GM12872 (cell line): ENCODE results near the gene C1orf53.

Experiments
- TF ChIP-seq, protein P1 (sequence below): IDR thresholded peaks from 3 replicates; pipeline ENCODE4 v1.5.1; 2011; ENCODE audit warnings: low read depth, mild to moderate bottlenecking, low read length, moderate library complexity; ENCODE audit not compliant: insufficient read depth

The C1orf53 gene

GRCh38 chr1:197920067-197920396 is 17.6 kb downstream of the C1orf53 start:
- TF ChIP-seq, protein P1, sequence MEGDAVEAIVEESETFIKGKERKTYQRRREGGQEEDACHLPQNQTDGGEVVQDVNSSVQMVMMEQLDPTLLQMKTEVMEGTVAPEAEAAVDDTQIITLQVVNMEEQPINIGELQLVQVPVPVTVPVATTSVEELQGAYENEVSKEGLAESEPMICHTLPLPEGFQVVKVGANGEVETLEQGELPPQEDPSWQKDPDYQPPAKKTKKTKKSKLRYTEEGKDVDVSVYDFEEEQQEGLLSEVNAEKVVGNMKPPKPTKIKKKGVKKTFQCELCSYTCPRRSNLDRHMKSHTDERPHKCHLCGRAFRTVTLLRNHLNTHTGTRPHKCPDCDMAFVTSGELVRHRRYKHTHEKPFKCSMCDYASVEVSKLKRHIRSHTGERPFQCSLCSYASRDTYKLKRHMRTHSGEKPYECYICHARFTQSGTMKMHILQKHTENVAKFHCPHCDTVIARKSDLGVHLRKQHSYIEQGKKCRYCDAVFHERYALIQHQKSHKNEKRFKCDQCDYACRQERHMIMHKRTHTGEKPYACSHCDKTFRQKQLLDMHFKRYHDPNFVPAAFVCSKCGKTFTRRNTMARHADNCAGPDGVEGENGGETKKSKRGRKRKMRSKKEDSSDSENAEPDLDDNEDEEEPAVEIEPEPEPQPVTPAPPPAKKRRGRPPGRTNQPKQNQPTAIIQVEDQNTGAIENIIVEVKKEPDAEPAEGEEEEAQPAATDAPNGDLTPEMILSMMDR = no peak

- TF ChIP-seq, protein P1 = no peak
Measured at GRCh38 chr1:197920414-197921117, 18.1 kb downstream of the C1orf53 start.

DNA sequence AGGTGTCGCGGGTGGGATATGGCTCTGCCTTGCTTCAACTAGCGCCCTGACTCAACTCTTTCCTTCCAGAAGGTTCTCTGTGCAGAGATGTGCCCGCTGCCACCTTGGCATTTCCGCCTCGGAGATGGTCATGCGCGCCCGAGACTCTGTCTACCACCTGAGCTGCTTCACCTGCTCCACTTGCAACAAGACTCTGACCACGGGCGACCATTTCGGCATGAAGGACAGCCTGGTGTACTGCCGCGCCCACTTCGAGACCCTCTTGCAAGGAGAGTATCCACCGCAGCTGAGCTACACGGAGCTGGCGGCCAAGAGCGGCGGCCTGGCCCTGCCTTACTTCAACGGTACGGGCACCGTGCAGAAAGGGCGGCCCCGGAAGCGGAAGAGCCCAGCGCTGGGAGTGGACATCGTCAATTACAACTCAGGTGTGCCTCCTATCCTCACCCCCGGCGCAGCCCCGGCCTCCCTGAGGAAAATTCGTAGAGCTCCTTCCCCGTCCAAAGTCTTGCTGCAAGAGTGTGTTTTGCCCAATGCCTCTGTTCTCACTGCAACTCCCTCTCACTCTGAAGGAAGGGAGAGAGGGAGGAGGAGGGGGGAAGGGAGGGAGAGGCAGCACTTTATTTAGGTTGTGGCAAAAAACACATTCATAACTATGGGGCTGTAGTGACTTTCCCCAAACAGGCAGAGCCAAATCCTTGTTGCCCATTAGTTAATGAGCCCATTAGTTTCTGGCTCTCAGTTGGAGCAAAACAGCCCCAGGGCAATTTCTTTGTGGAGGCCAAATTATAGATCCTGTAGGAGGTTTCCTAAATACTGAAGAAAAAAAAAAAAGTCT is 19.0 kb downstream of the C1orf53 start:
- TF ChIP-seq, protein P1 = no peak

DNA sequence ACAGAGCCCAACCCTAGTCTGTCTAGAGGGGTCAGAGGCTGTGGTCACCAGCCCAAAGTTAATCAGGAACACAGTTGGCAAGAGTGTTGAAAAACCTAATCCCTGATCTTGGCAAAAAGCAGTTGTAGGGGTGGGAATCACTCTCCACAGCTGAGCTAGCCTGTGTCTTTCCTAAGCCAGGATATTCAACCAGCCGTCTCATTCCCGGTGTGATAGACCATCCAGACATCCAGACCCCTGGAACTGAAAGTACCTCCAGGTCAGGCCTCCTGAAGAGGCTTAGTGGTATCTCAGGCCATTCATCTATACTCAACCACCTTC is 19.6 kb downstream of the C1orf53 start:
- TF ChIP-seq, protein P1 = no peak

GRCh38 chr1:197923038-197923437 is 20.6 kb downstream of the C1orf53 start:
- TF ChIP-seq, protein P1 = no peak

DNA sequence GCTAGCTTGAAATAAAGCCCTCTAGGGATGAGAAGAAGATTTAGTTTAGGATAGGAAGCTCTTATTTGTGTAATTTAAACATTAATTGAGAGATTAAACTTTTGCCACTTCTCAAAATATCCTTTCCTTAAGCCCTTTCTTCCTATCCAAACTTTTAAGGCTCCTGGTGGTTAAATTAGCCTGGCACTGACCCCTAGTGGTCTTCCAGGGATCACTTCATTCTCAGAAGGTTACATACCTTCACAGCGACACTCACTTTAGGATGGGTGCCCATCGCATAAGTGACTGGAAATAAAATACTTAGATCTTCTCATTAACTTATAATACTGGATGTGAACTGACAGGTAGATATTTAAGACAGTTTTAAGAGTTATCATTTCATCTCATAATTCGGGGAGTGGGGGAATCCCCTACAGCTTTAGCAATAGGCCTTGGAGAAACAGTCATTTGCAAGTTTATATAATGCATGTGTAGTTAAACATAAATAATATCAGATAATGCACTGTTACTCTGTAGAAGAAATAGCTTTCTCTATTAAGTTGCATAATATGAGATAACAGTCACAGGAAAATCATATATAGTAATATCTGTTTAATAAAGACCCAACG is 22.2 kb downstream of the C1orf53 start:
- TF ChIP-seq, protein P1 = peak; percentile 70; the same call in 2 of the 3 replicates

DNA sequence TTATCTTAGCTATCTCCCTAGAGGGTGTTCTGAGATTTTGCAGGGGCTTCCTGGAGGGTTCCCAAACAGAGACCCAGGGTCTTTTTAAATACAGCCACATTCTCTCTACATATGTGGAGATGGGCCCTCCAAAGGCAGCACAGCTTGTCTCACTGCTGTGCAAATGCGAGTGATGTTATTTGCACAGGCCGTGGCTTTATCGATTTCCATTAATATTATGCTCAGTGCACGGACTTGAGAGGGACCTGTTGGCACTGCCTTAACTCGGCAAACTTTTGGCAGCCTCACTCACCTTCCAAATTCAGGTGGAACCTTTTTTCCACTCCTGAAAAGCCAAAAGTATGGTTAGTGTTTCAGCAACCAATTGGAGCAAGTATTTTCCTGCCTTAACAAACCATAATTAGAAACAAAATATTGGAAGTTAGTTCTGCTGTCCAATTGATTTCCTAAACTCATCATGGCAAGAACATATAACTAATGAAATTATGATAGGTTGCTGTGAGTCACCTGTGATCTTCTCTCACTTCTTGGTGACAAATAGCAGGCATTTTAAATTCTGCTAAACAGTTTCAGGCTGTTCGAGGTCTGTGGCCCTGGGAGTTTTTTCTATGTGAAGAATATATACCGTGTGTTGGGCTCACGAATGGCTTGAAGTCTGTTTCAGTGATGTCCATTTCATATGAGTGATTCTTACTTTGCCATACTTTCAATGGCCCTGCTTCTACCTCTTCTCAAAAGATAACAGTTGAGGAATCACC is 25.7 kb downstream of the C1orf53 start:
- TF ChIP-seq, protein P1 = no peak
